ENCODE data around the gene EFCAB10.

The EFCAB10 gene

DNA sequence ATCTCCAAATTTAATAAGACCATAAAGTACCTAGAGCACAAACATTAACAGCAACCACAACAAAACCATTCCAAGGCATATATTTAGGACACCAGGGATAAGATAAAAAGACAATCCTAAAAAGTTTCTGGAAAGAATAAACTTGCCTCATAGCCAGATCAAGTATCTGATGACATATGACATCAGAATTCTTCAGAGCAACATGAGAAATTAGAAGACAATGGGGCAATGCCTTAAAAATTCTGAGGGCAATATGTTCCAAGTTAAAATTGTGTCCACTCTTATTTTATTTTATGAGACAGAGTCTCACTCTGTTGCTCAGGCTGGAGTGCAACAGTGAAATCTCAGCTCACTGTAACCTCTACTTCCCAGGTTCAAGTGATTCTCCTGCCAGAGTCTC, 2.8 kb downstream of the EFCAB10 start:
- no peaks in the 10 kb centered on the region for H4K20me1 ChIP-seq (ENCODE audit: control insufficient read depth, insufficient read depth, low read depth, low read length)

DNA sequence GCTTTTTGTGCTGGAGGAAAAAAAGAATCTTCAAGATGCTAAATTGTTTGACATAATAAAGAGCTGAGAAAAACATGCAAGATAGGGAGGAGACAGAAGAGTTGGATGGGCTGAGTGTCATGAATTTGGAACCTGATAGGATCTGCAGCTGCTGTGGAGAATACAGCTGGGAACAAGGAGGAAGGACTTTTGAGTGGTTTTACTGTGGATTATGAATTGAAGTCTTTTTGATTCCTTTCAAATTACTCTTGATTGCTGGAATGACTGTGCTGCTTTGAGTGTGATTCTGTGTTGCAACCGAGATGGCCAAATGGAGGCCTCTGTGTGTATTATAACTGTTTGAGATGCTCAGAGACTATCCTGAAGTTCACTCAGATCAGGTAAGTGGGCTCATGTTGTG, 4.0 kb downstream of the EFCAB10 start:
- no peak overlapping the region for H3K4me2 ChIP-seq (ENCODE audit: low read length)
- TF ChIP-seq, protein P1, sequence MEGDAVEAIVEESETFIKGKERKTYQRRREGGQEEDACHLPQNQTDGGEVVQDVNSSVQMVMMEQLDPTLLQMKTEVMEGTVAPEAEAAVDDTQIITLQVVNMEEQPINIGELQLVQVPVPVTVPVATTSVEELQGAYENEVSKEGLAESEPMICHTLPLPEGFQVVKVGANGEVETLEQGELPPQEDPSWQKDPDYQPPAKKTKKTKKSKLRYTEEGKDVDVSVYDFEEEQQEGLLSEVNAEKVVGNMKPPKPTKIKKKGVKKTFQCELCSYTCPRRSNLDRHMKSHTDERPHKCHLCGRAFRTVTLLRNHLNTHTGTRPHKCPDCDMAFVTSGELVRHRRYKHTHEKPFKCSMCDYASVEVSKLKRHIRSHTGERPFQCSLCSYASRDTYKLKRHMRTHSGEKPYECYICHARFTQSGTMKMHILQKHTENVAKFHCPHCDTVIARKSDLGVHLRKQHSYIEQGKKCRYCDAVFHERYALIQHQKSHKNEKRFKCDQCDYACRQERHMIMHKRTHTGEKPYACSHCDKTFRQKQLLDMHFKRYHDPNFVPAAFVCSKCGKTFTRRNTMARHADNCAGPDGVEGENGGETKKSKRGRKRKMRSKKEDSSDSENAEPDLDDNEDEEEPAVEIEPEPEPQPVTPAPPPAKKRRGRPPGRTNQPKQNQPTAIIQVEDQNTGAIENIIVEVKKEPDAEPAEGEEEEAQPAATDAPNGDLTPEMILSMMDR (IDR thresholded peaks at IDR 0.05; ENCODE audit: low read depth, low read length, poor library complexity, severe bottlenecking), result no peak
- TF ChIP-seq EZH2phosphoT487 (IDR thresholded peaks at IDR 0.05; ENCODE audit: borderline replicate concordance, low read length), result no peak
- no peaks in the 10 kb centered on the region for H3K9me3 ChIP-seq (ENCODE audit: control insufficient read depth, insufficient read depth, low read length)
- no peaks in the 10 kb centered on the region for H3K9me2 ChIP-seq (replicated peaks; ENCODE audit: control insufficient read depth, low read length)
- no peak overlapping the region for H3K27ac ChIP-seq (ENCODE audit: low read depth, low read length)
- no peaks in the 10 kb centered on the region for H3K79me2 ChIP-seq (ENCODE audit: control insufficient read depth, low read length)
- no peaks in the 10 kb centered on the region for H3K36me3 ChIP-seq (ENCODE audit: control insufficient read depth, low read length)
- no peak overlapping the region for H3K4me3 ChIP-seq (ENCODE audit: low read length)
- H4K20me1 ChIP-seq (ENCODE audit: control insufficient read depth, insufficient read depth, low read depth, low read length), result no peaks in the 10 kb centered on the region
- H3K27me3 ChIP-seq (ENCODE audit: control insufficient read depth, low read length), result no peaks in the 10 kb centered on the region
- peaks cover 7% of the 10 kb centered on the region for H3K4me1 ChIP-seq (ENCODE audit: control insufficient read depth, low read length)
- H3F3A ChIP-seq (ENCODE audit: control insufficient read depth, insufficient read depth), result peaks cover 5% of the 10 kb centered on the region; the same call in 1 of the 2 replicates

More for the DNA sequence above, 2.8 kb downstream of the EFCAB10 start:
- Histone ChIP-seq H3K9me2 (replicated peaks; ENCODE audit: control insufficient read depth, low read length) (no peaks in the 10 kb centered on the region), H3K4me1 (ENCODE audit: control insufficient read depth, low read length) (peaks cover 7% of the 10 kb centered on the region), H3K79me2 (ENCODE audit: control insufficient read depth, low read length) (no peaks in the 10 kb centered on the region), H3F3A (ENCODE audit: control insufficient read depth, insufficient read depth) (no peaks in the 10 kb centered on the region; the same call in 1 of the 2 replicates), H3K36me3 (ENCODE audit: control insufficient read depth, low read length) (no peaks in the 10 kb centered on the region), H3K27me3 (ENCODE audit: control insufficient read depth, low read length) (no peaks in the 10 kb centered on the region), H3K4me3 (ENCODE audit: low read length) (no peak overlapping the region), H3K9me3 (ENCODE audit: control insufficient read depth, insufficient read depth, low read length) (no peaks in the 10 kb centered on the region), H3K4me2 (ENCODE audit: low read length) (no peak overlapping the region), H3K27ac (ENCODE audit: low read depth, low read length) (no peak overlapping the region)
- TF ChIP-seq EZH2phosphoT487 (IDR thresholded peaks at IDR 0.05; ENCODE audit: borderline replicate concordance, low read length), result no peak
- TF ChIP-seq, protein P1 (IDR thresholded peaks at IDR 0.05; ENCODE audit: low read depth, low read length, poor library complexity, severe bottlenecking), result no peak

DNA sequence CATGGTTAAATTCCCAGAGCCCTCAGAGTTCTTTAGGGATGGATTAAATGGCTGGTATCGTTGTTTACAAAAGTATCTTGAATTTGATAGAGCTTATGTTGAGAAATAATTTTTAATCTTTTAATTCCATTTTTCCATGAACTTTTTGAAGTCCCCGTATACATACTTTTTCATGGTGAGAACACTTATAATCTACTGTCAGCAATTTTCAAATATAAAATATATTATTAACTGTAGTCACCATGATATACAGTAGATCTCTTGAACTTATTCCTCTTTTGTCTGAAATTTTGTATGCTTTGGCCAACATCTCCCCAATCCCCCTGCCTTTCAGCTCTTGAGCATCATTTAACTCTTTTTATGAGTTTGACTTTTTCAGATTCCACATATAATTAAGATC, 9.4 kb downstream of the EFCAB10 start:
- Histone ChIP-seq H3K9me2 (replicated peaks; ENCODE audit: control insufficient read depth, low read length) (no peaks in the 10 kb centered on the region), H3K36me3 (ENCODE audit: control insufficient read depth, low read length) (peaks cover 25% of the 10 kb centered on the region), H3F3A (ENCODE audit: control insufficient read depth, insufficient read depth) (peaks cover 16% of the 10 kb centered on the region; the same call in 1 of the 2 replicates), H3K4me1 (ENCODE audit: control insufficient read depth, low read length) (no peaks in the 10 kb centered on the region), H3K9me3 (ENCODE audit: control insufficient read depth, insufficient read depth, low read length) (no peaks in the 10 kb centered on the region), H3K79me2 (ENCODE audit: control insufficient read depth, low read length) (no peaks in the 10 kb centered on the region), H3K27ac (ENCODE audit: low read depth, low read length) (no peak overlapping the region), H3K4me2 (ENCODE audit: low read length) (no peak overlapping the region), H3K27me3 (ENCODE audit: control insufficient read depth, low read length) (no peaks in the 10 kb centered on the region), H4K20me1 (ENCODE audit: control insufficient read depth, insufficient read depth, low read depth, low read length) (no peaks in the 10 kb centered on the region), H3K4me3 (ENCODE audit: low read length) (no peak overlapping the region)
- no peak for TF ChIP-seq EZH2phosphoT487 (IDR thresholded peaks at IDR 0.05; ENCODE audit: borderline replicate concordance, low read length)
- TF ChIP-seq, protein P1 (IDR thresholded peaks at IDR 0.05; ENCODE audit: low read depth, low read length, poor library complexity, severe bottlenecking), result no peak

Data from DOHH2 (cell line).